Fibroblast of peridontal ligament (primary cell): ENCODE measurements around the gene COL21A1.
"Not testable (repeated sequence)": the region's sequence is repeated elsewhere in the genome, so short reads cannot be mapped to it uniquely, and the experiment has no call there.

Source experiments
- DNase-seq: peaks from one replicate; pipeline ENCODE4 v3.0.0-alpha.2; 2010; ENCODE audit errors: extremely low read depth

The COL21A1 gene

GRCh38 chr6:56047931-56048540 lies 199.3 kb downstream of the COL21A1 start:
- no peak for DNase-seq

DNA sequence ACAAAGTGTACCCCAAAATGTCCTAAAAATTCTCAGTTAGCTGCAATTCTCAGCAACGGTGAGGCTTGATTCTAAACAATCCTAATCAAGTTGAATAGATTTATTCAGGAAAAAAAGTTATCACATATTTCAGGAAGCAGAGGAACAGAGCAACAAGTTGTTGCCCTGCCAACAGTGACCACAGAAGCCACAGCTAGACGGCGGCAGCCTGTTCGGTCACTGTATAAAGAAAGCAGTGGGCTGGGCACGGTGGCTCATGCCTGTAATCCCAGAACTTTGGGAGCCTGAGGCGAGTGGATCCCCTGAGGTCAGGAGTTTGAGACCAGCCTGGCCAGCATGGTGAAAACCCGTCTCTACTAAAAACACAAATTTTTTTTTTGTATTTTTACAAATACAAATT lies 200.8 kb downstream of the COL21A1 start:
- DNase-seq, result peak; percentile 86

GRCh38 chr6:56043761-56044160 lies 203.6 kb downstream of the COL21A1 start:
- DNase-seq, result no peak

DNA sequence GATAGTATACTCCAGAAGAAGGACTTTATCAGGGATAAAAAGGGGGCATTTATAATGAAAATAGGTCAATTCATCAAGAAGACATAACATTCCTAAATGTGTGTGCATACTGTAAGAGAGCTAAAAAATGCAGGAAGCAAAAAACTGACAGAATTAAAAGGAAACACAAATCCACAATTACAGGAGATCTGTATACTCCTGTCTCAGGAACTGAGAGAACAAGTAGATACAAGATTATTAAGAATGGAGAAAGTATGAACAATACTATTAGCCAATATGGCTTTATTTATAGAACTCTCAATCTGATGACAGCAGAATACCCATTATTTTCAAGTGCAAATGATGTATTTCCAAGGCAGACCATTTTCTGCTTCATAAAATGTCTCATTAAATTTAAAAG lies 204.3 kb downstream of the COL21A1 start:
- no peak for DNase-seq

GRCh38 chr6:56041591-56041990 lies 205.8 kb downstream of the COL21A1 start:
- no peak for DNase-seq

DNA sequence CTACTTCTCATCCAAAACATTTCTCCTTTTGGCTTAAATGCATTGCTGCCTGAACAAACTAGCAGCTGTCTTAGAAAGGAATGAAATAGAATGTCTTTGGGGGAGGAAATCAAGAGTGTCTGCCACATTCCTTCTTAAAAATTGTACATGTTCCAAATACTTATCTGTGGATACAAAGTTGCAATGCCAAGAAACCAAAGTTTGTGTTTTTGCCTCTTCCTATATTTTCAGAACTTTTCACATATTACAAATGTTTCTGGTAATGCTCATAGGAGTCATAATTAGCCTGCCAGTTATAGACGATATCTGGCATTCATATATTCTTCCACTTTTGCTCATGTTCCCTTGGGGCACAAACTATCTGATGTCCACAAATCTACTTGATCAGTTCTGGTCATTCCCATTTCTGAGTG lies 206.5 kb downstream of the COL21A1 start:
- peak; percentile 89 for DNase-seq

DNA sequence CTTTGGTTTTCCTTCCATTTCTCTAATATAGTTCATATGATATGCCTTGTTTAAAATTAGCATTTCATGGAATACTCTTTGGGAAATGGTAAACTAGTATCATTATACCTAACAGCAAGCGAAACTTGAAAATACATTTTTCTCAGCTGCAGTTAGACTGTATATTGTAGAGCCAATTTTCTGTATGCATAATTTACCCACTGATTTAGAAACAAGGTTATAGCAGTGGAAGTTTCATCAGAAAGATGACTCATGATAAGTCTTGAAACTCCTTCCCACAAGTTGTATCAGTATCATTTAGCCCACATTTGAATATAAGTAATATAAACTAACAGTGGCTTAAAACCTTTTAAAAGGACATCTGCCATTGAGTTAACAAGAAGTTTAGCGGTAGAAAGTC lies 207.2 kb downstream of the COL21A1 start:
- DNase-seq, result peak; percentile 92

DNA sequence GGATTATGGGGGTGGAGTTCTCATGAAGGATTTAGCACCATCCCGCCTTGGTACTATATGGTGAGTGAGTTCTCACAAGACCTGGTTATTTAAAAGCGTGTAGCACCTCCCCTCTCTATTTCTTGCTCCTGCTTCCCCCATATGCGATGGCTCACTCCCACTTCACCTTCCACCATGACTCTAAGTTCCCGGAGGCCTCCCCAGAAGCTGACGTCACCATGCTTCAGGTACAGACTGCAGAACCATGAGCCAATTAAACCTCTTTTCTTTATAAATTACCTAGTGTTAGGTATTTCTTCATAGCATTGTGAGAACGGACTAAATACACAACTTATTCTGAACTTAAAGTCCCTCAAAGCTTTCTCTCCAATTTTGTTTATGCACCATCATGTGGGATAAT lies 208.6 kb downstream of the COL21A1 start:
- DNase-seq, result no peak

- DNase-seq, result peak; percentile 43
Observed at GRCh38 chr6:56037601-56038000, 209.8 kb downstream of the COL21A1 start.

- DNase-seq, result peak; percentile 56
Observed at GRCh38 chr6:56036916-56037600, 210.3 kb downstream of the COL21A1 start.

GRCh38 chr6:56033401-56033800 lies 214.0 kb downstream of the COL21A1 start:
- no peak for DNase-seq

DNA sequence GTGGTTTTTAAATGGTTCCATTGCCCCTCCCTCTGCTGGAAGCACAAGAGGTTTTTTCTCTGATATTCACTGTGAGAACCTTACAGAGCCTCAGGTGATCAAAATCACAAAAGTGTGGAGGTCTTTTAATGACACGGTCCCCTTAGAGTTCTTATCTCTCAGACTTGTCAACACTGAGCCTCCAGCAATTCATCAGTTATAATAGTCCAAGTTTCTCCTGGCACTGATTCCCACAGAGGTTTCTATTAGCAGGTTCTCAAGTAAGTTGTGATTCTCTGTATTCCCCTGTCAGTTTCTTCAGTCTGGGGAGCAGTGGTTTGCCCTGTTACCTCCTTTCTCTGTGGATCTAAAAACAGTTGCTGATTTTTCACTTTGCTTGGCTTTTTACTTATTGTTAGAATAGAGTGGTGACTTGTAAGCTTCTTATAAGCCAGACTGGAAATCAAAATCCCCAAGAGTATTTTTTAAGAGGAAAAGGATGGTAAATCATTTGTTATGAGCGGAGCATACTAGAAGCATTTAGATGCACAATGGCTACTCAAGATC lies 214.6 kb downstream of the COL21A1 start:
- no peak for DNase-seq

DNA sequence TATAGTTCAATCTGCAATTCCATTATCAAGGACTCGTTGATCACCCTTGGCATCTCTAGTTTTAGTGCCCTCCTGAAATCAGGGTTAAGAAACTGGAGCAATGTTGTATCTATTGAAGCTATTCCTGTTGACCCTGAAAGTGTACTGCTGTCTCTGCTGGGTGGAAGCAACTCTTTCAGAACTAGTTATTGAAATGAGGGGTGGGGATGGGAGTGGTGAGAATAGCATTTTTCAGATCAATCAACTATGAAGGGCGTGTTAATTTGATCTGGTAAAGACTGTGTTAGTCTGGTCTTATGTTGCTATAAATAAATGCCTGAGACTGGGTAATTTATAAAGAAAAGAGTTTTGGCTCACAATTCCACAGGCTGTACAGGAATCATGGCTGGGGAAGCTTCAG lies 219.5 kb downstream of the COL21A1 start:
- no peak for DNase-seq

DNA sequence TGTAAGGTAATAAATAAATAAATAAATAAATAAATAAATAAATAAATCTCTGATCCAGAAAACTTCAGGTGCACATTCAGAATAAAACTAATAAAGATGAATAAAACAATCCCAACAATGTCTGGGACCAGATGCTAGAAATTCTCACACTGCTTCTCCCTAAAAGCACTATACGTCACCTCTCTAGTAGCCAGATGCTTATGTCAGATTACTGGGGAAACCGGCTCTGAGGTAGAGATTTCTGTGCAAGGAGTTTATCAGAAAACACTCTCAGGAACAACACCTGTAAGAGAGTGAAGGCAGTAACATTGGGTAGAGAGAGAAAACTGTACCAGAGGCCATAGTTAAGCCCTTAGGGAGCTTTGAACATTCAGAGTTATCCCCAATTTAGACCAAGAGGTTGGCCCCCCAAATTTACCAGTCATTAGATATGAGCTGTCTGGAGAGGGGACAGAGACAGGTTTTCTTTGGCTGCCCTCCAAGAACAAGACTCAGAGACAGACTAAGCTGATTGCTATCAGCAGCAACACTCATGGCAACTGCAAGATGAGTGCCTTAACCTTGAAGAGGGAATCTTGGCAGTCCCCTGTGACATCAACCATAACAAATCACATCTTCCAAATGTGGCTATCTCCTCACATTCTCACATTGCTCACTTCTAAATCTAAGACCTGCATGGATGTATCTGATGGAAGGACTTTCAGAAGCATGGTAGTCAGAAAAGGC lies 220.8 kb downstream of the COL21A1 start:
- DNase-seq, result no peak

GRCh38 chr6:56025795-56026194 lies 221.6 kb downstream of the COL21A1 start:
- peak; percentile 56 for DNase-seq

DNA sequence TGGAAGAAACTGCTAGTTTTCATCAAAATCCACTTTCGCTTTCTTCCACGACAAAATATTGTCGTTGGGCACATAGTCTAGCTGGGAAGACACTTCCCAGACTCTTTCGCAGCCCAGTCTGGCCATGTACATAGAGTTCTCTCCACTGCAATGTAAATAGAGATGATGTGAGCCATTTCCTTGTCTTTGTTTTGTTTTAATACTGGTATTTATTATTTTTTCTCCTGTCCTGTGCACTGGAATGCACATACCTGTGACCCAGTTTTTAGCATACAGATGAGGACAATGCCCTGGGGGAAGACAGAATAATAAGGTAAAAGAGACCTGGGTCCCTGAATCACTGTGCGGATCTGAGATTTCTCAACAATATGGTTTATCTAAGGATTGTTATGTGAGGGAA lies 222.4 kb downstream of the COL21A1 start:
- no peak for DNase-seq

DNA sequence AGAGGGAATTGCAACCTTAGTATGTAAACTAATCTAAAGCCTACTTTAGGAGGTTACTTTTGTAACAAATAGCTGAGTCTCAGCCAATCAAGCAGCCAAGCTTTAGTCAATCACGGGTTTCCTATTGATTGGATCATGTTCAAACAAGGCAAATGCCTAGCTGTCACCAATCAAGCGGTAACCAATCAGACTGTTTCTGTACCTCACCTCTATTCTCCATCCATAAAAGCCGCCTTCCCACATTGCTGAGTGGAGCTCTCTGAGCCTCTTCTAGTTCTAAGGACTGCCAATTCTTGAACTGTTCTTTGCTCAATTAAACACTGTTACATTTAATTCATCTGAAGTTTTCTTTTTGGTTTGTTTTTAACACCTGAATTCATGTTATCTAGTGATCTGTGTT lies 223.6 kb downstream of the COL21A1 start:
- DNase-seq, result no peak

DNA sequence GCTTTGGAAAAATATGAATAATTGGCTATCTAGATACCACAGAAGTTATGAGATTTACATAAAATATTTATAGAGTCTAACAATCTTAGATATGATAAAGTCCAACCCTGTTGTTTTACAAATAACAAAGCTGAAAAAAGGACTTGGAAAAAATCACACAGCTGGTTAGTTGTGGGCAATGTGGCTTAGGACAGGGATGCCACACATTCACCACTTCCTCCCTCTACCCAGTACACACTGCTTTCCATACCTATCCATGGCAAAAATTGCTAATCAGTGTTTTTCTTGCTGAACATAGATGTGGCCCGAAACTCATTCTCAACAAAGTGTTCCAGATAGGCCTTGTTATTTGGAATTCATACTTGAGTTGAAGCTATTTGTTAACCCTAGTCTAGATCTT lies 224.7 kb downstream of the COL21A1 start:
- no peak for DNase-seq

- DNase-seq, result peak; percentile 58
Observed at GRCh38 chr6:56021943-56022342, 225.4 kb downstream of the COL21A1 start.

DNA sequence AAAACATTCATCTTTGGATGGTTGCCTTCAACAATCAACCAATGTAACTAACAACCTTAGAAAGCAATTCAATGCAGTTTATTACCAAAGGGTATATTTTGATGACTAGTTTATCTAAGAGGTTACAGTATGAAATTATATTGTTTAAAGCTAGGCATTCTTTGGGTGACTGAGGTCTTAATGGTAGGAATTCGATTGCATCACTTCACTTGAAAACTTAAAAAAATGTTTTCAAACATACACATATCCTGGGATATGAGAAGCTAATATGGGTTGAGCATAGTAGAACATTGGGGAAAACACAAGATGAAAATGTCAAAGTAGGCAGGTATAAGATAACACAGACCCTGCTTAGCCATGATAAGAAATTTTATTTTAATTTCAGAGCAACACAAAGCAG lies 227.4 kb downstream of the COL21A1 start:
- peak; percentile 75 for DNase-seq

DNA sequence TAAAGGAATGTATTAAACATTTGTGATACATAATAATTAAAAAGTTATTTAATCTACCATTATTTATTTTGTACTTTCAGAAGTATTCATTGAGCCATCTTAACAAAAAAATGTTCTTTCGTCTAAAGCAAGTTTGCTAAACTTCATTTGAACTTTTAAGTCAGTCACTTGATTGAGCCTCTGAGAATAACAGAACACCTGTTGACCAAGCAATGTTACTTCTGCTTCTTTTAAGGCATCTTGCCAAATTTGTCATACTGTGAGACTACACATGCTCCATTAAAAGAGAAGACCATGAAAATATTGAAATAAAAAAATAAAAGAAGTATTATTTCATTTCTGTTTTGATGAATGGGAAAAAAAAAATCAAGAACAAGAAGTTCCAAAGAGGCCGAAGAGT lies 230.2 kb downstream of the COL21A1 start:
- no peak for DNase-seq

GRCh38 chr6:56014039-56014438 lies 233.3 kb downstream of the COL21A1 start:
- DNase-seq, result not testable (repeated sequence)

DNA sequence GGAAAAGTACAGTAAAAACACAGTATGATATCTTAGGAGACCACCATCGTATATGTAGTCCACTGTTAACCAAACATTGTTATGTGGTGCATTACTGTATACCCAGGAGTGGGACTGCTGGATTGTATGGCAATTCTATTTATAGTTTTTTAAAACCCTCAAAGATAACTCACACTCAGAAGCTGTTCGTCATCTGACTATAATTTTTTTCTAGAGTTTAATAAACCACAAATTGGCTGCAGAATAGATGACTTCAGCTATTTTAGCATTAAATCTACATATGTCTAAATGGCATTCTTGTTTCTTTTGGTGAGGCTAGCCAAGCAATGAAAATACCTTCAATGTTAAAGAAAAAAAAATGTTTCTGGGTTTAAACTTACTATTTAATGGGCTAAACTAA lies 237.7 kb downstream of the COL21A1 start:
- no peak for DNase-seq
